Fibroblast of skin of abdomen (primary cell): Measurements from ENCODE around the gene NT5C3A.

Source experiments
- DNase-seq: peaks from one replicate; pipeline ENCODE4 v3.0.0-alpha.2; 2013

The NT5C3A gene

DNA sequence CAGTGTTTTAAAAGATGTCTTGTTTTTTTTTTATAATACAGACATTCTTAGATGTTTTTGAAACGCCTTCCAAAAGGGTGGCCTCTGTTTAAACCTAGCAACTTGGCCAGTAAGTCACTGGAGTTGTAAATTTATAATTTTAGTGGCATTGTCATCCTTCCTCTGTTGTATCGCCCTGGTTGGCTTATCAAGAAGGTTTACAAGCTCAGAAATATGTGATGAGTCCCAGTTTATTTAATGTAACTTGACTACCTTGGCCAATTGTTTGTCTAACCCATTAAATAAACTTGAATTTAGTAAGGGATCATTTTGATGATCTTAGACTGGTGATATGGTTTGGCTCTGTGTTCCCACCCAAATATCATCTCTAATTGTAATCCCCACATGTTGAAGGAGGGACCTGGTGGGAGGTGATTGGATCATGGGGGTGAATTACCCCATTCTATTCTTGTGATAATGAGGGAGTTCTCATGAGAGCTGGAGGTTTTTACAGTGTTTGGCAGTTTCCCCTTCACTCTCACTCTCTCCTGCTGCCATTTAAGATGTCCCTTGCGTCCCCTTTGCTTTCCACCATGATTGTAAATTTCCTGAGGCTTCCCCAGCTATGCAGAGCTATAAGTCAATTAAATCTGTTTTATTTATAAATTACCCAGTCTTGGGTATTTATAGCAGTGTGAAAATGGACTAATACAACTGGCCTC is 13.4 kb upstream of the NT5C3A start:
- DNase-seq: no peak

DNA sequence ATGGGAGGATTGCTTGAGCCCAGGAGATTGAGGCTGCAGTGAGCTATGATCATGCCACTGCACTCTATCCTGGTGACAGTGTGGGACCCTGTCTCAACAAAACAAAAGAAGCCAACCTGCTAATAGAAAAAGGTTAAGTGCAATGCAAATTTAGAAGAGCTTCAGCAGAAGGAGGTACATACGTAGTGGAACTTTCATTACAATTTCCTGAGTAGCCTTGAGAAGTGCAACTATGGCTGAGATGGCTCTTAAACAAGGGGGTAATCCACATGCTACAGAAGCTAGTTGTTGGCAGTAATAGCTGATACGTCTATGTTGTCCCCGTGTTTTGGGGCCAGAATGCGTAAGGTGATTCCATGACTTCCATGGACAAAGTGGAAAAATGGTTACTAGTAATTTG is 10.7 kb upstream of the NT5C3A start:
- no peak for DNase-seq

DNA sequence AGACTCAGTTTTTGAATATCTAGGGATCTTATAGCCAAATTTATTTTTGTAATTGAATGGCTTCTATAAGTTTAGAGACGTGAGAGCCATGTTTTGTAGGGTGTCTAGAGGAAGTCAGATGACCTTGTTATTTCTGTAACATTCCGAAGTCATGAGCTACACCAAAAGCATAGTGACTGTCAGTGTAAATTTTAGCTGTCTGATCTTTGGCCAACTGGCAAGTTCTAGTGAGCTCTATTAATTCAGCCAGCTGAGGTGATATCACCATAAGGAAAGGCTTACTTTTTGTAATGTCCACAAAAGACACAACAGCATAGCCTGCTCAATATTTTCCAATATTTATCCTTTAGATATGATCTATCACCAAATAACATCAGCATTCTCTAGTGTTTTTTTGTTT is 9.9 kb upstream of the NT5C3A start:
- DNase-seq: peak; percentile 83

DNA sequence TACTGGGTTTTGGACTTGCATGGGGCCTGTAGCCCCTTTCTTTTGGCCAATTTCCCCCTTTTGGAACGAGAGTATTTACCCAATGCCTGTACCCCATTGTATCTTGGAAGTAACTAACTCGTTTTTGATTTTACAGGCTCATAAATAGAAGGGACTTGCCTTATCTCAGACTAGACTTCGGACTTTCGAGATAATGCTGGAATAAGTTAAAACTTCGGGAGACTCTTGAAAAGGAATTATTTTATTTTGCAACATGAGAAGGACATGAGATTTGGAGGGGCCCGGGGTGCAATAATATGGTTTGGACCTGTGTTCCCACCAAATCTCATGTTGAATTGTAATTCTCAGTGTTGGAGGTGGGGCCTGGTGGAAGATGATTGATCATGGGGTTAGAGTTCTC is 8.3 kb upstream of the NT5C3A start:
- no peak for DNase-seq

DNA sequence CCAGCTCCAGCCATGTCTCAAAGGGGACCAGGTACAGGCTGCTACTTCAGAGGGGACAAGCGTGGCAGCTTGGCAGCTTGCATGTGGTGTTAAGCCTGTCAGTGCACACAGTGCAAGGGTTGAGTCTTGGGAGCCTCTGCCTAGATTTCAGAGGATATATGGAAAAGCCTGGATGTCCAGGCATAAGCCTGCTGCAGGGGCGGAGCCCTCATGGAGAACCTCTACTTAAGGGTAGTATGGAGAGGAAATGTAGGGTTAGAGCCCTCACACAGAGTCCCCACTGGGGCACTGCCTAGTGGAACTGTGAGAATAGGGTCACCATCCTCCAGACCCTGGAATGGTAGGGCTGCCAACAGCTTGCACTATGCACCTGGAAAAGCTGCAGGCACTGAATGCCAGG is 7.7 kb upstream of the NT5C3A start:
- no peak for DNase-seq

DNA sequence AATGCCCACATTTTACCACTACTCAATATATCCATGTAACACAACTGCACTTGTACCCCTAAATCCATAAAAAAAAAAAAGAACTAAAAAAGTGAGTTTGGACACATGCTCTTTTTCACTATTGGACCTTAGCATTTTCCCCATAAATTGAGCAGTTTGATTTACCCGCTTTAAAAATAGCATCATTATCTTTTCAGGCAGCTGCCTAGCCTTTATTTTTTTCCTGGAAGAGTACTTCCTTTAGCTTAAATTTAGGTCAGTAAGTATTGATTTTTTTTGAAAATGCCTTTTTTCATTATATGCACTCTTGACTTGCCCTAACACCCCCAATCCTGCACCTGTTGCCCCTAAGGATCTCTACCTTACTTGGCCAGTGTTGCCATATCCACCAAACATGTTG is 5.3 kb upstream of the NT5C3A start:
- no peak for DNase-seq

DNA sequence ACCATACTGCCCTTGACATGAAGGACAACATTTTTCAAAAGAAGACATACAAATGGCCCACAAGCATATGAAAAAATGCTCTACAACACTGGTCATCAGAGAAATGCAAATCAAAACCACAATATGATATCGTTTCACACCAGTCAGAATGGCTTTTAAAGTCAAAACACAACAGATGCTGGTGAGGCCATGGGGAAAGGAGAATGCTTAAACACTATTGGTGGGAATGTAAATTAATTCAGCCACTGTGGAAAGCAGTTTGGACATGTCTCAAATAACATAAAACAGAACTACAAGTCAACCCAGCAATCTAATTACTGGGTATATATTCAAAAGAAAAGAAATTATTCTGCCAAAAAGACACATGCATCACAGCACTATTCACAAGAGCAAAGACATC is 4.2 kb upstream of the NT5C3A start:
- no peak for DNase-seq

DNA sequence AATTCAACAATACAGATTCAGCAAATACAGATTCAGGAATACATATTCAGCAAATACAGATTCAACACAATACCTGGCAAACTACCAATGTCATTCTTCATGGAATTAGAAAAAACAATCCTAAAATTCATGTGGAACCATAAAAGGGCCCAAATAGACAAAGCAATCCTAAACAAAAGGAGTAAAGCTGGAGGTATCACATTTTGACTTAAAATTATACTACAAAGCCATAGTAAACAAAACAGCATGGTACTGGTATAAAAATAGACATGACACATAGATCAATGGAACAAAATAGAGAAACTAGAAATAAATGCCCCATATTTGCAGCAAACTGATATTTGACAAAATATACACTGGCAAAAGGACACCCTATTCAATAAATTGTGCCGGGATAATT is 3.4 kb upstream of the NT5C3A start:
- no peak for DNase-seq

DNA sequence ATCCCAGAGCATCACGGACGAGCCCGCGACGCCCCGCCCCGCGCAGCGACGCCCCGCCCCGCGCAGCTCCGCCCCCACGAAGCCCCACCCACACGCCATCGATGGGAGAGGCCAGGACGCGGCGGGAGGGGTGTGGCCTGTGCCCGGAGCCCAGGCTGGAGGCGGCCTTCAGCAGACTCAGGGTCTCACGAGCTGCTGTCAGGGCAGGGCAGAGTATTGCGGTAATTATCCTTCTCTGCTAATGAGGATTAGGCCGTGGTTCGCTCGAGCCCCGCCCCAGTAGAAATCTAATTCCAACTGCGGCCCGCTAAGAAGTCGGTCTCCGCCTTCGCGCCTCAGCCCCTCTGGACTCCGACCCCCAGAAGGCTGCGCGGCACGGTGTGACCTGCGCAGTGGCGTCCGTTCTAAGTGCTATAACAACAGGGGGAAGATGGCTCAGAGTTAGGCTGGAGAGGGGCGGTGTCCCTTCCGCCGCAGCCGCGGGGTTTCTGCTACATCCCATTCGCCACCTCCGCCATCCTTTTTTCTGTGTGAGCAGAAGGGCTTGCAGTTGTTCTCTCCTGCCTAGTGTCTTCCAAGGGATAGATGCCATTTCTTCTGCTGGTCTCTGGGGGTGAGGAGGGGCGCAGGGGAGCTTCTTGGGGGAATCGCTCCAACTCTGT is 337 bp upstream of the NT5C3A start:
- peak; percentile 96 for DNase-seq

DNA sequence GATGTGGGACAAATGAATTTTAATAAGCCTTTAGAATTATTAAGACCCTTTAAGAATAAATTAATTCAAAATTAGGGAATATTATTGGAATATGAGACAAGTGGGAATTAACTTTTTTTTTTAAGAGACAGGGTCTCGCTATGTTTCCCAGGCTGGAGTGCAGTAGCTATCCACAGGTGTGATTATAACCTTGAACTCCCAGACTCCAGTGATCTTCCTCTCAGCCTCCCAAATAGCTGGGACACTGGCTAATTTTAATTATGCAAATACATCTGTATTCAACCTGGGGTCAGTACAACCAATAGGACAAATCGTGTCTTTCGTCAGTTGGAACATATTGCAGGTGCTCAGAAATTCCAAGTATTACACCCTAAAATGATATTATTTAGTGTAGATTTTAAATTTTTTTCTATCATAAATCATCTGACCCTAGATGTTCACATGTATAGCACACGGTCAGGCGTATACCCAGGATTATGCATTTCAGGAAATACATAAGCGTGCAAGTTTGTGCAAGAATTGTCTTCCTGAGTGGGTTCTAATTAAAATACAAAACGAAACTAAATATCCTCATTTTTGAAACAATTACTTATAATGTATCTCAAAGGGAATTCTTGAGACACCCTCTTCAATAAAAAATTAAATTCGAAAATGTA is 1.2 kb downstream of the NT5C3A start:
- no peak for DNase-seq

DNA sequence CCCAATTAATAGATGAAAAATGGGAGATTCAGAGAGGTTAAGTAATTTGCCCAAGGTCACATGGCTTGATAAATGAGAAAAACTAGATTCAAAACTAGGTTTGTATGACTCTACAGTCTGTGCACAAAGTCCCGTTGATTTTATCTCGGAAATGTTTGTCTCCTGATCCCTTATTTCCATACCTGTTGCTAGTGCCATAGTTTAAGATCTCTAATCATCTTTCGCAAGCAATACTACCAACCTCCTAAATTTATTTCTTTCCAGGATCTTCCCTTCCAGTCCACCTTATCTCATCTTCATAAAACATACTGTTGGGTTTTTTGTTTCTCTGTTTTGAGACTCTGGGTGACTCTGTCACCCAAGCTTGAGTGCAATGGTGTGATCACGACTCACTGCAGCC is 2.9 kb downstream of the NT5C3A start:
- no peak for DNase-seq

DNA sequence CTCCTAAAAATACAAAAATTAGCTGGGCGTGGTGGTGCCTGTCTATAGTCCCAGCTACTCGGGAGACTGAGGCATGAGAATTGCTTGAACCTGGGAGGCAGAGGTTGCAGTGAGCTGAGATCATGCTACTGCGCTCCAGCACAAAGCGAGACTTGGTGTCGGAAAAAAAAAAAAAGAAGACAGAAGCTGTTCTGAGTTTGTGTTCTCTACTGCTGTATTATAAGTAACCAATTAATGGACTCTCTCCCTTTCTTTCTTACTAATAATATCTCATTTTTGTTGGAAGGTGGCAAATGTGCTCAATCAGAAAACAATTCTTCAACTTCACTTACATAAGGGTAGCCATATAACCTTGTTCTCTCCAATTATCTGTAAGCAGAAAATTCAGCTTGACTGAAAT is 7.4 kb downstream of the NT5C3A start:
- DNase-seq: no peak

DNA sequence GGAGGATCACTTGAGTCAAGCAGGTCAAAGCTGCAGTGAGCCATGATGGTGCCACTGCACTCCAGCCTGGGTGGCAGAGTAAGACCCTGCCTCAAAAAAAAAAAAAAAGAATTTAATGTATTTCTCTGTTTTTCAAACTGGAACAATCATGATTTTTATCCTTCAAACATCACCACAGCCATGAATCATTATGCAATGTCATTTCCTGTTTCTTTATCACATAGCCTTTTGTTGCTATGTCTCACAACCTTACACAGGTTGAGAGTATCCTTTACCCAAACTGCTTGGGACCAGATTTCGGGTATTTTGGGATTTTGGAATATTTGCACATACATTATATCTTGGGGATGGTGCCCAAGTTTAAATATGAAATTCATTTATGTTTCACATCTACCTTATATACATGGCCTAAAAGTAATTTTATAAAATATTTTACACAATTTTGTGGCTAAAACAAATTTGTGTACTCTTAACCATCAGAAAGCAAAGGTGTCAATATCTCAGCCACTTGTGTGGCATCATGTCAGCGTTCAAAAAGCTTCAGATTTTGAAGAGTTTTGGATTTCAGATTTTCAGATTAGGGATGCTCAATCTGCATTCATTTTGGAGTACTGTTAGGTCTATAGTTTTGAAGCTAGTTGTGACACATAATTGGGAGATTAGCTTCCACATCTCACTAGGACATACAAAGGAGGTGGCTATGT is 8.2 kb downstream of the NT5C3A start:
- DNase-seq: no peak

DNA sequence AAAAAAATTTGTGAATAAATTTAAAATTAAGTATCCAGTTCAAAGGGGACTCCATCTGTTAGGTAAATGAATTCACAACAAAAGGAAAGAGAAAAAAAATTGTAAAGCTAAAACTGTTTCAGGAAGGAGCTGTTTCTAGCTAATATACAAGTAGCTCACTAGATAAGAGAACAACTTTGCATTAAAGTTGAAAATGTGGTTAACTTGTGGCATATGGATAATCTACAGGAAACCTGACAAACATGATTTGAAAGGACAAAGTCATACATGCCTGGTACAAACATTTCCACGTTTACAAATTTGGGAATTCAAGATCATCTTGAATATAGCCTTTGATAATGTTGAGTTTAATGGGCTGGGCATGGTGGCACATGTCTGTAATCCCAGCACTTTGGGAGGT is 8.9 kb downstream of the NT5C3A start:
- no peak for DNase-seq

DNA sequence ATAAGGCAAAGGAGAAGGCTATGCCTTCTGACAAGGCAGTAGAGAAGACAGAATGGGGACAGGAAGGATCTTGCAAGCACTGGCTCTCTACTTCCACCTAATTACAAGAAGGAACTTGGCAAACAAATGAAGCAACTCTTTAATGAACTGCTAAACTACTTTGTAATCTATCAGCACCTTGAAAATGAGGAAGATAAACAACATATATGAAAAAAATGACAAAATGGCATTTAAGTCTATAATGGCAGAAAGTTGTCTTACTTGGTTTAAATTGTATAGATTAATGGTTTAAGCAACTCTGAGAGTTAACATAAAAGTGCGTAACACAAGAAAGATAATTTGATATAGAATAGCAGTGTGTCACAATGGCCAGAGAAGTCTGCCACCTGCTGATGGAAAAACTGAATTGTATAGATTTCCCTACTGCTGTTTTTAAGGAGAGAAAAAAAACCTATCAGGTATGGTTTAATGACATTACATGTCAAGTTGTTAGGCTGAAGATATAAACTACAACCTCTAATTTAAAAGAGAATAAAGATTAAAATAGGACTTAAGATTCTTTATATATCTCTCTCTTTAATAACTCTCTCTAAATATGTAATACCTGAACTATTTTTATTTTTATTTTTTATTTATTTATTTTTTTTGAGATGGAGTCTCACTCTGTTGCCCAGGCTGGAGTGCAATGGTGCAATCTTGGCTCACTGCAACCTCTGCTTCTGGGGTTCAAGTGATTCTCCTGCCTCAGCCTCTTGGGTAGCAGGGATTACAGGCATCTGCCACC is 11.8 kb downstream of the NT5C3A start:
- peak; percentile 57 for DNase-seq

DNA sequence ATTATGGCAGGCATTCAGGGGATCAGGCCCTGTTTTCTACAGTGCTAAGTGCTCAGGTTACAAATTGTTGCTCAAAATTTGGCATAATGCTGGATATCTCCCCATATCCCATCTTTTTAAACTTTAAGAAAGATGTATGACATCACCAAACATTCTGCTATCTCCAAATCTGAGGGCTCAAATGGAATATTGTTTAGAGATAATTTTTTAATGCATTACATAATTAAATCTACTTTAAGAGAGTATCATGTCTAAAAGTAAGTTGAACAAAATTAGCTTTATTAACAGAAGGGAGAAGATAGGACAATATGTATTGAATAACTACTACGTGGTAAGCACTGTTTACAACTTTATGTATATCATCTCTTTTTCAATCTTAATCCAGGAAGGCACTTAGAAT is 13.9 kb downstream of the NT5C3A start:
- no peak for DNase-seq

DNA sequence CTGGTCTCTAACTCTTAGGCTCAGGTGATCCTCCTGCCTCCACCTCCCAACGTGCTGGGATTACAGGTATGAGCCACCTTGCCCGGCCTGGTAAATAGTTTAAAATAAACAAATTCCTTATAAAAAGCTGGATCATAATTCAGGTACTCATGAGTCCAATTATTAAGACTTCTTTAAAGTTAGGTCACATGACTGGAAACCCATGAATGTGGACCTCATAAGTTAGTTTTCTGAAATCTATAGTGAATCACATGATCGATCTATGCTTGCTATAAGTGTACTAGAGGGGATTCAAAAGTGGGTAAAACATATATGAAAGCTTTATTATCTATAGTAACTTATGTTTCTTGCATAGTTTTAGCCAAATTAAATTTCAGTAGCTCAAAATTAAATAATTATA is 14.3 kb downstream of the NT5C3A start:
- no peak for DNase-seq

DNA sequence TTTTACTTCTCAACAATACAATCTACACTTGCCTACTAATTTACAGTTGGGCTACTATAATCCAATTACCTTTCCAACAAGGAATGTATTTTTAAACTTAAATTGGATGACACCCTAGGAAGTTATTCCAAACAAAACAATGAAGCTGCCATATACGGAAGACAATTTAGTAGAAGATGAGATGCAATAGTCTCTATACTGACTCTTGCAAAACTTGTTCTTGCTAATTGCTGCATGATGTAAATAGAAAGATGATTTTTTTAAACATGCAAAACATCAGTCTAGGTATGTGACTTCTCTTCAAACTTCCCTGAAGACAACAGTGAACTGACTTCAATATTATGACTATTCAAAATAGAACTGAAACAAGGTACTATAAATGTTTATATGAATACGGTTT is 17.6 kb downstream of the NT5C3A start:
- DNase-seq: peak; percentile 31

DNA sequence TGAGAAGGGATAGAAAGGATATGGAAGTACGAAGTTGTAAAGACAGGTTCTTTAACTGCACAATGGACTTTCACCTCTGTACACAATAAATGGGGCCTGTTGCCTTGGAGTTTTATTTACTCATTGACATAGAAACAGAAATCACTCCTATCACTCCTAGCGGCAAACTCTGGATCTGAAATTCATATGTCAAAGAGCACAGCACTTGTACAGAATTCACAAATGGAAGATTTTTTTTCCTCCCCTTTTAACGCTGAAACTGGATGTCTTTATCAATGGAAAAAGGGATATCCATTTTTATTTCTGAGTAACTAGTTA is 18.2 kb downstream of the NT5C3A start:
- no peak for DNase-seq

DNA sequence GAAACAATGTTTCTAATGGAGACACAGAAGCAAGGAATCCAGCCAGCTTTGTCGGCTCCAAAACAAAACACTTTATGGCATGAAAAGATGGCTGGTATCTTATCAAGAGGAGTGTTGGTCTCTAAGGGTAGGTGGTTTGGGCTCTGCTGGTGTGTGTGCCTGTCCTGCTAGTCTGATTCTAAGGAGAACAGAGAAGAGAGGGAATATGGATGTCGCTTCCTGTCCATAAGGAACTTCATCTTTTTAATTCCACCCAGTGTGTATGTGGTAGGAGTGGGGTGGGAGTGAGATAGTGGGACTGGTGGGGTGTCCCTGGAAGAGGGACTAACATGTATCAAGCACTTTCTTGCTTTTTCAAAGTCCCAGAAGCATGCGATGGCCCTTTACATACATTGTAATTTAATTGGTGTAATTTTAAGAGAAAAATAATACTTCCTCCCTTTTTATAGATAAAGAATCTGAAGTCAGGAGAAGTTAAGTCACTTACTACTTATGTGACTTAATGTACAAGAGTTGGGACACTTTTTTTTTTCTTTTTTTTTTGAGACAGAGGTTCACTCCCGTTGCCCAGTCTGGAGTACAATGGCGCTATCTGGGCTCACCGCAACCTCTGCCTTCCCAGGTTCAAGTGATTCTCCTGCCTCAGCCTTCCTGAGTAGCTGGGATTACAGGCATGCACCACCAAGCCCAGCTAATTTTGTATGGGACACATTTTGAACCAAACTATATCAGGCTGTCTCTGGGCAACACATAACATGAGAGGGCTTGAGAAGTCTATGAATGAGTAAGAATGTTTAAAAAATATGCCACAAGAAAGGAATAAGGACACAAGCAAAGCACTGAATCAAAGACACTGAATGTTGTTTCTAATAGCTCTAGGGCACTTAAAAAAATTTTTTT is 18.8 kb downstream of the NT5C3A start:
- DNase-seq: no peak

DNA sequence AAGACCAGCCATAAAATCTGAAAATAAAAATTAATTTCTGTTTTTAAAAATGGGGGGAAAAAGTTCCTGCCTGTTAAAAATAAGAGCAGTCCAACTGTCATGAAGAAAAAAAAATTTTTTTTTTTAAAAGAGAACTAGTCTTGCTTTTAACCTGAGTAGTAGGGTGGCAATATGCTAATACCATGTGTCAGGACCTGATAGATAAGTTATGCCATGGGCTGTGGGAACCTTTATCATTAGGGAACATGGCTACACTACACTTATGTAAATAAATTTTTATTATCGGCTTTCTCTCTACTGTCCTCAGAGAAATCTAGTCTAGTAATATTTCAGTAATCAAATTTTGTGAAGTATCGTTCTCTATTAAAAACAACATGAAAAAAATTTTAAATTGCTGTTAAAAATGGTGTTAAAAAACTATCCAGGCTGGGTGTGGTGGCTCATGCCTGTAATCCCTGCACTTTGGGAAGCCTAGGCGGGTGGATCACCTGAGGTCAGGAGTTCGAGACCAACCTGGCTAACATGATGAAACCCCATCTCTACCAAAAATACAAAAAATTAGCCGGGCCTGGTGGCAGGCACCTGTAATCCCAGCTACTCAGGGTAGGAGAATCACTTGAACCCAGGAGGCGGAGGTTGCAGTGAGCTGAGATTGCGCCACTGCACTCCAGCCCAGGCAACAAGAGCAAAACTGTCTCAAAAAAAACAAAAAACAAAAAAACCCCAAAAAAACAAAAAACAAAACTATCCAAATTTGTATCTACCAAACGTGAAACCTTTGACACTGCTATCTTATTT is 20.7 kb downstream of the NT5C3A start:
- no peak for DNase-seq
